ENCODE results near the gene ZBED4. TPM values are rescaled to one million over a fixed set of nuclear protein-coding genes. Genes with fewer than 3 reads are reported as not detected.

ZBED4 gene
- total RNA-seq, 1 experiment from 2014 or later: 10.6 TPM

GRCh38 chr22:49921508-49922278, 68.0 kb downstream of the ZBED4 start:
- no peak for DNase-seq (ENCODE audit: low read depth)

DNA sequence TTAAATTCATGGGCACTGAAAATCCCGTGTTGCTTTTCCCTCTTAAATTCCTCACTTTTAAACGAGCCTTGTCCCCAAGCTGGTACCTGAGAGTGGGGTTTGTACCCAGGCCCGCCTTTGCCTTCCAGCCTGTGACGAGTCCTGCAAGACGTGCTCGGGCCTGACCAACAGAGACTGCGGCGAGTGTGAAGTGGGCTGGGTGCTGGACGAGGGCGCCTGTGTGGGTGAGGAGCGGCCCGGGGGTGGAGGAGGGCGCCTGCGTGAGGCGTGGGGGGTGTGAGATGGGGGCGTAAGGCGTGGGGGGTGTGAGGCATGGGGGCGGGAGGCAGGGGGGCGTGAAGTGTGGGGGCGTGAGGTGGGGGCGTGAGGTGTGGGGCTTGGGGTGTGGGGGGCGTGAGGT, 68.8 kb downstream of the ZBED4 start:
- DNase-seq (ENCODE audit: low read depth): no peak

- no peak for DNase-seq (ENCODE audit: low read depth)
These were observed 69.3 kb downstream of the ZBED4 start for GRCh38 chr22:49922926-49923325.

GRCh38 chr22:49923445-49923844, 69.8 kb downstream of the ZBED4 start:
- DNase-seq (ENCODE audit: low read depth): no peak

- DNase-seq (ENCODE audit: low read depth): no peak
These were observed 70.6 kb downstream of the ZBED4 start for GRCh38 chr22:49924113-49924833.

DNA sequence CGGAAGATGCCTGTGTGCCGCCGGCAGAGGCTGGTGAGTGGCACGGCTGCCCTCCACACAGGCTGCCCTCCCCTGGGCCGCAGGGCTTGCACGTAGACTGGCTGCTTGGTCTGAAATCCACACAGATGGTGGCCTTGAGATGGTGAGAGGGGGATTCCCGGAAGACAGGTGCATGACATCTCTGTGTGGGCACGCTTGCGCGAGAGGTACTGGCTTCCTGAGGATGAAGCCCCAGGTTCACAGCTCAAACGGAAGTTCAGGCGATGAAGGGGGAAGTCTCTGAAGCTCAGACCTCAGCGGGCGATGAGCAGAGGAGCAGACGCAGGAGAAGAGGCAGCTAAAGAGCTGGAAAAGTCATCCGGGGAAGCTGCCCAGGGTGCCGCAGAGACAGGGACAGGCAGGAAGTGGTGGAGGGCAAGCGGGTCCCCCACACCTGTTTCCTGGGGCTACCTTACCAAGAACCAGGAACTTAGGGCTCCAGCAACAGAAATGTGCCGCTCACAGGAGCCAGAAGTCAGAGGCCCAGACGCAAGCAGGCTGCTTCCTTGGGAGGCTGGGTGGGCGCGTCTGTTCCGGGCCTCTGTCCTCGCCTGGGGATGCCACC, 72.0 kb downstream of the ZBED4 start:
- DNase-seq (ENCODE audit: low read depth): no peak

DNA sequence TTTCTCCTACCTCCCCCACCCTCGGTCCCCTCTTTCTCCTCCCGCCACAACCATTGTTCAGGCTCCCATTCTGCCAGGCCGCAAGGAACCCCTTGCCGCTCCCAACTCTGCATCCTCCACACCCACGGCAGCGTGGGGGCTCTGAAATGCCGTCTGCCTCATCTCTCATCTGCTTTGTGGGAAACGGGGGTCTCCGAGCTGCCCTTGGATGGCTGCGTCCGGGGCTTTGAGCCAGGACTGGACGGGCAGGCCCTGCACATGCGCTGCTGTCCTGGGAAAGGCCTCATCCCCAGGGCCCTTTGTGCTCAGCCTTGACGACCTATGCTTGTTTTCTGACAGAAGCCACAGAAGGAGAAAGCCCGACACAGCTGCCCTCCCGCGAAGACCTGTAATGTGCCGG, 73.3 kb downstream of the ZBED4 start:
- no peak for DNase-seq (ENCODE audit: low read depth)

DNA sequence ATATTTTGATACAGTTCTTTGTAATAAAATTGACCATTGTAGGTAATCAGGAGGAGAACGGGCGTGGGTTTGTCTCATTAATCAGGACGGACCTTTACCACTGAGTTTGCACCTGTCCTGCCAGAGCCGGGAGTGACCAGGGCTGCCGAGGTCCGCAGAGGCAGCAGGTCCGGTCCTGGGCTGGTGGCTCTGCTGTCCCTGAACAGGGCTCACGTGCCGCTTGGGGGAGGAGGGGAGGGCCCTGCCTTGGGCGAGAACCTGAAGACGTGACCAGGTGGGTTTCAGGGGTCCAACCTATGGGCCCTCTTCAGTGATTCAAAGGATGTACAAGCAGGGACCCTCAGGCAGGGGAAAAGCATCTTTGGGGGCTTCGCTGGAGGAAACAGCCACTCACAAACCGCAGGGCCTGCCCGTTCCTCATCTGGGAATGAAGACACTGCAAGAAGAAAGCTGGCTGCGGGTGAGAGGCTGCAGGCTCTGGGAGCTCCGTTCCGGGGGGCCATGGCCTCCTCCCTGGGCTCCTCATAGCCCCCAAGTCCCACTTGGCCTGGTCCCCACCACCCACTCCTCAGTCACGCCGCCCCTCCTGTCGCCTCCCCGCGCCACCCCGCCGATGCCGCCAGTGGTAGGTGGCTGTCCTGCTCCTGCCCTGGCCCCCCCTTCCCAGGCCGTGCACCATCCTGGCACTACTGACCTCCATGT, 74.0 kb downstream of the ZBED4 start:
- no peak for DNase-seq (ENCODE audit: low read depth)

DNA sequence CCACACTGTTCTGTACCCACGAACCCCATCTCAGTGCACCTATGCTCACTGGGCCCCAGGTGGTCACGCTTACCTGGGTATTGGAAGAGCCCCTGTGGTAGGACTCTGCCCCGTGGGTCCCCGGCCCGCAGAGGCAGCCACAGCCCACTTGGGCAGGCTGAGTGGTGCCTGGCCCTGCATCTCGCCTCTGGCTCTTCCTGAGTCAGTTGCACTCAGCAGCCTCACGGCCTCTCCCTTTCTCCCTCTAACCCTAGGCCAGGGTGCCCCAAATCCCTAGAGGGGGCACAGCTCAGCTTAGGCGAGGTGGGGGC, 74.5 kb downstream of the ZBED4 start:
- no peak for DNase-seq (ENCODE audit: low read depth)

DNA sequence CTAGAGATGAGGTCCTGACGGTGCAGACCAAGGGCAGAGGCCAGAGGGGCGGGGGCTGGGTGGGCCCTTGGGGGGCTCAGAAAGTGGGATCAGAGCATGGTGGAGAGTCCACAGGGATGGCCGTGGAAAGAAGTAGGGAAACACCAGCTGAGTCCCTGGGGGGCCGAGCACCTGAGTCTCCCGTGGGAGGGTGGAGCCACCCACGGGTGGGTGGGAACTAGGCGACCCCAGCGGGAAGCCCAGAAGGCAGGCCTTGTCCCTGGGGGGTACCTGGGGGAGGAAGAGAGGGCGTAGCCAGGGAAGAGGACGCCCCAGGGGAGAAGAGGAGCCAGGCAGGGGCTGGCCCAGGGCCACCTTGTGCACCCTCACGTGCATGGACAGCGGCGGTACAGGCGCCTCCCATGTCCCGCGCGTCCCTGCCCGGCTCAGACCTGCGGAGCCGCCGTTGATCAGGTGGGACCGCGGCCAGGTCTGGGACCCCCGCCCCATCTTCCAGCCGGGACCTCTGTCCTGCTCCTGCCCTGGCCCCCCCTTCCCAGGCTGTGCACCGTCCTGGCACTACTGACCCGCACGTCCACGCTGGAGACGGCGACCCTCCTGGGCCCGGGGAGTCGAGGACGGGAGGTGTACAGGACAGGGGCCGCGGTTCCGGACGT, 75.0 kb downstream of the ZBED4 start:
- no peak for DNase-seq (ENCODE audit: low read depth)

DNA sequence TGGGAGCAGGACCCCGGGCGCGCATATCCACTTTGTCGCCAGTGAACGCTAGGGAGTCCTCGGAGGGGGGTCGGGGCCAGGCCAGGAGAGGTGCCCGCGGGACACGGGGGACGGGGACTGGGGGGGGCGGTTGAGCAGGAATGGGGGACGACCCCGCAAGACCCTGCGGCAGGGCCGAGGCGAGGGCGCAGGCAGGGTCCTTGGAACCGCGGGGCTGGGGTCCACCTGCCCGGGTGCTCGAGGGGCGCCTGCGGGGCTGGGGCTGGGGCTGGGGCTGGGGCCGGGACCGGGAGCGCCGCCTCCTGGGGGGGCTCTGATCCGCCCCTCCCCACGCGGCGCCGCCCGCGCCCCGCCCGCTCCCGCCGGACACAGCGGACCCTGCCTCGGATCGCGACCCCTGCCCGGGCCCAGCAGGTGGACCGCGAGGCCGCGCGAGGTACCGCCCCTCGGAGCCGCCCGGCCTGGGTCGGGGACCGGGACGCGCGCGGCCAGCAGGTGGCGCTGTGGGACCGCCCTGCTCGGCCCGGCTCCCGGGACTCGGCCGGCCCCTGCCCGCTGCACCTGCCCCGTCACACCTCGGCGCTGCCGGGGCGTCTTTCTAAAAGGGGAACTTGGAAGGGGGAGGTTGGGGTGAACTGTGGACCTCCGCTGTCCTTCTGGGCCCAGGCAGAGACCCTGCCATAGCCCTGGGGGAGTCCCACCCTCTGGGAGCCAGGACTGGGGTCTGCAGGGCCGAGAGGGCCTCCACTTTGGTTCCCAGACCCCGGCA, 75.8 kb downstream of the ZBED4 start:
- DNase-seq (ENCODE audit: low read depth): peak; percentile 67

DNA sequence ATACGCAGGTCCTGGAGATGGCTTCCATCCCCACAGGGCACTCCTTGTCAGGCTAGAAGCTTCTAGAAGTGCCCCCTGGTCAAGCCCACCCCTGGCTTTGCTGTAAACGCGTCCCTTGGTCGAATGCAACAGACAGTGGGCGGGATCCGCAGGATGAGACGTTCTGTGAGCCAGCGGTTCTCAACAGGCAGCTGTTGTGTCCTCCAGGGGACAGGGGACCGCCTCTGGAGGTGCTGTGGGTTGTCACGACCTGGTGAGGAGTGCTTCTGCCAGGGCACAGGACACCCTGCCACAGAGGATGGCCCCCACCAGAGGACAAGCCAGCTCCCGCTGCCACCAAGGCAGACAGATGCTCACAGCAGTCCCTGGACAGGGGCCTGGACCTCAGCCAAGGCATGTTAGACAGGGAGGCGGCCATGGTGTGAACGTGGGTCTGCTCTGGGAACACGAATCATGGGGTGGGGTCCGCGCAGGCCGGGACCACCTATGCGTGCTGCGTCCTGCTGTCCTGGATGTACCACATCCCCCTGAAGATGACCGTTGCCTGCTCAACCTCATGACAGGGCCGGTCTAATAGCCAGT, 76.4 kb downstream of the ZBED4 start:
- DNase-seq (ENCODE audit: low read depth): no peak

GRCh38 chr22:49930596-49931412, 77.2 kb downstream of the ZBED4 start:
- peak; percentile 79 for DNase-seq (ENCODE audit: low read depth)

GRCh38 chr22:49933236-49934159, 79.9 kb downstream of the ZBED4 start:
- DNase-seq (ENCODE audit: low read depth): no peak

DNA sequence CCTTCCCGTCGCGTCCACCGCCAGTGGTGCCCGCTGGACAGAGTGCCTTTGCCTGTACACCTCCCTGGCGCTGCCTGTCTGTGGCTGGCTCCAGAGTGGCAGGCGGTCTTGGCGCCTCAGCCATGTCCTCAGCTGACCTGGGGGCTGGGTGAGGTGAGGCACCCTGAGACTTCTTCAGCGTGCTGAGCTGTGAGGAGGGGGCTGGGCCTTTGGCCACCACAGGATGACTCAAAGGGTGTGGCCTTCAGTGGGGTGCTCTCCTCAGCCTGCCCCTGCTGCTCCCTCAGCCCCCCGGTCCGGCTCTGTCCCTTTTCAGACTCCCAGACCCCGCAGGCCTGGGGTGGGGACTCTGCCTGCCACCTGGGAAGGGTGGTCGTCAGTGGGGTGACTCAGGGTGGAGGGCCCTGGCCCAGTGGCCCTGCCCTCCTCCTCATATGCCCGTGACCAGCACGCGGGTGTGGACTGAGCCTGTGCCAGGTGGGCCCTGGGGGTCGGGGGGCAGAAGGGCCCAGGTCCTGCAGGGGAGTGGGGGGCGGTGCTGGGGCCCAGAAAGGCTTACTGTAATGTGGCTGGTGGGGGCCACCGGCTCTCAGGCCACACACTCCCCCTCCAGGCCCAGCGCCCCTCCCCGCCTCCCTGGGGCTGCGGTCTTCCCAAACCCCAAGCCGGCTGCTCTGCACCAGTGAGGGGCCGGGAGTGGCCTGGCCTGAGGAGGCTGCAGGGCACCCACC, 80.7 kb downstream of the ZBED4 start:
- DNase-seq (ENCODE audit: low read depth): peak; percentile 66

DNA sequence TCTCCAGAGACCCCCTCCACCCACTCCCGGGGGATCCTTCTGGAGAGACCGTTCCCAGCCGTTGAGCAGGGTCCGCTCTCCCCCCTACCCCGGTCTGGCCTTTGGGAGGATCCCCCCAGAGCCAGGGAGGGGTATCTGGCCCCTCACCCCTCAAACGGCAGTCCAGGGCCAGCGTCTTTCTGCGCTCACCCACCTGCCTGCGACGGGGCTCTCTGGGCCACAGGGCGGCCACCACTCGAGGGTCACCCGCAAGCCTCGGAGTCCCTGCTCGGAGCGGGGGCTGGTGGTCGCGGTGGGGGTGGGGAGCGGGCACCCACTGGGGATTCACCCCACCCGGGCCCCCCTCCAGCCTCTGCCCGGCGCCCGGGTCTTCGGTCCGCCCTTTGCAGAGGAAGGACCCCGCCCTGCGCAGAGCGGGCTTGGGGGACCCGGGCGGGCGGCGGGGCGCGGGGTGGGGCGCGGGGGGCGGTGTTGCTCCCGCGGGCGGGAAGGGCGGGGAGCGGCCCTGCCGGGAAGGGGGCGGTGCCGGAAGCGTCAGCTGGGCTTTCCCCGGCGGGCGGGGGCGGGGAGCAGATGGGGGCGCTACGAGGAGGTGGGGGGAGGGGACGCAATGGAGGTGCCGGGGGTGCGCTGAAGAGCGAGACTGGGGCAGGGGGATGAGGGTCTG, 81.4 kb downstream of the ZBED4 start:
- peak; percentile 62 for DNase-seq (ENCODE audit: low read depth)

- DNase-seq (ENCODE audit: low read depth): no peak
These were observed 81.9 kb downstream of the ZBED4 start for GRCh38 chr22:49935561-49935960.
